DND-41 (cell line): ENCODE data around the gene MOV10L1.

Experiments used
- CTCF ChIP-seq: IDR thresholded peaks from 2 replicates; pipeline ENCODE4 v1.5.1; 2012; ENCODE audit warnings: borderline replicate concordance, low read length, moderate library complexity, mild to moderate bottlenecking; ENCODE audit not compliant: poor library complexity, severe bottlenecking; ENCODE audit errors: extremely low read depth
- EZH2 ChIP-seq: IDR thresholded peaks from 3 replicates; pipeline ENCODE4 v1.6.1; 2012; ENCODE audit warnings: borderline replicate concordance, low read depth, mild to moderate bottlenecking, moderate library complexity, low read length, inconsistent platforms; ENCODE audit not compliant: severe bottlenecking

- TF ChIP-seq CTCF (no peak), EZH2 (no peak)
Measured at GRCh38 chr22:50041361-50042065, 48.3 kb upstream of the MOV10L1 start.
